ENCODE results near the gene SORT1. TPM values are rescaled to one million over a fixed set of nuclear protein-coding genes. Genes with fewer than 3 reads are reported as not detected.

Gene SORT1
- total RNA-seq, 4 donors from 2014 or later = 92.6 to 136 (median 134) TPM

DNA sequence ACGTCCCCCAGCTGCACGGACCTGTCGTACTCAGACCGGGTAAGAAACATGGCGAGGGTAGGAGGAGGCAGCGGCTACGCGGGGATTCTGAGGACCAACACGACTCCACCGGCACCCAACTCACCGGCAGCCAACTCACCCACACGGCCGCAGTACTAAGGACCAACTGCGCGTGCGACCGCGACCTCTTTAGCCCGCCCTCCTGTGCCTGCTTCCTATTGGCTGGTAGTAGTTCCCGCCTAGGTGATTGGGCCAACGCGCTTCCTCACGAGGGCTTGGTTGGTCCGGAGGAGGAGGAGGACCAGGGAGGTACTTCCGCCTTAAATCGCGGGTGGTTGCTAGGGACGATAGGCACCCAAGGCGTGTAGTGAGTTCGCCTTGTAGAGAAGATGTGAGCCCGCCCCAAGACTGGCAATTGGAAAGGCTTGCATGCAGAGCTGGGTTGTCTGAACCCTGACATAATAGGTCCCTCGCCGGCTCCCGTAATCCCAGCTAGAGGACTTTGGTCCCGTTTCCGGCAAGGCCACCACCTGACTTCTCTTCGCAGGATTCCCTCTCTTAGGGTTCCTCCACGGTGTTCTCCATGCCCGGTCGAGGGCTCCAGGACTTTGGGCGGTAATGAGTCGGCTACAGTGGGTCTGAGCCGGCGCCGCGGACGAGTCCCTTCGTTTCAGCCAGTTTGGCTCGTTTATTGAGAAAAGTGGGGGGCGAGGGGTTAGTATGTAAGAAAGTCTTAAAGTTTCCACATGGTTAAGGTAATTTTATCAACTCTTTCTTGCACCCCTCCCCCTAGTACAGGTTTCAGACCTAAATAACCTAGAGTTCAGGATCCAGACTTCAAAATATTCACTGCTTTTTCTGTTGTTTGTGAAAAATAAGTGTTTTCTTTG lies 28.8 kb upstream of the SORT1 start, which contains the start of gene PSMA5:
PSMA5 (minus strand) TSS at position 168 of the 890 bp plus-strand sequence; CDS start at position 50, 118 bp downstream.
- WGBS = 0% methylated on average over 25 of the region's 50 CpGs
- Histone ChIP-seq H3K27ac (replicated peaks in 1 of 4) (peak within 1 kb of the TSS; percentile 84 to 94 (median 90)), H3K9me3 (no peaks in the 10 kb centered on the region), H3K36me3 (peaks cover 1 to 5% (median 2%) of the 10 kb centered on the region in 4 donors), H3K4me1 (peaks cover 31 to 51% (median 47%) of the 10 kb centered on the region in 4 donors), H3K27me3 (no peaks in the 10 kb centered on the region), H3K4me3 (peak within 1 kb of the TSS; percentile 80 to 95 (median 90))
- peak; percentile 71 for TF ChIP-seq POLR2A (IDR thresholded peaks at IDR 0.05; ENCODE audit: low read depth)
- TF ChIP-seq EP300 (IDR thresholded peaks at IDR 0.05) = no peak
- peak; percentile 85 to 89 for TF ChIP-seq POLR2AphosphoS5 (IDR thresholded peaks at IDR 0.05)
- TF ChIP-seq, protein P1, sequence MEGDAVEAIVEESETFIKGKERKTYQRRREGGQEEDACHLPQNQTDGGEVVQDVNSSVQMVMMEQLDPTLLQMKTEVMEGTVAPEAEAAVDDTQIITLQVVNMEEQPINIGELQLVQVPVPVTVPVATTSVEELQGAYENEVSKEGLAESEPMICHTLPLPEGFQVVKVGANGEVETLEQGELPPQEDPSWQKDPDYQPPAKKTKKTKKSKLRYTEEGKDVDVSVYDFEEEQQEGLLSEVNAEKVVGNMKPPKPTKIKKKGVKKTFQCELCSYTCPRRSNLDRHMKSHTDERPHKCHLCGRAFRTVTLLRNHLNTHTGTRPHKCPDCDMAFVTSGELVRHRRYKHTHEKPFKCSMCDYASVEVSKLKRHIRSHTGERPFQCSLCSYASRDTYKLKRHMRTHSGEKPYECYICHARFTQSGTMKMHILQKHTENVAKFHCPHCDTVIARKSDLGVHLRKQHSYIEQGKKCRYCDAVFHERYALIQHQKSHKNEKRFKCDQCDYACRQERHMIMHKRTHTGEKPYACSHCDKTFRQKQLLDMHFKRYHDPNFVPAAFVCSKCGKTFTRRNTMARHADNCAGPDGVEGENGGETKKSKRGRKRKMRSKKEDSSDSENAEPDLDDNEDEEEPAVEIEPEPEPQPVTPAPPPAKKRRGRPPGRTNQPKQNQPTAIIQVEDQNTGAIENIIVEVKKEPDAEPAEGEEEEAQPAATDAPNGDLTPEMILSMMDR (IDR thresholded peaks at IDR 0.05) = peak in 1 of 3 experiments; percentile 27
- peak; percentile 99 for DNase-seq (ENCODE audit: extremely low spot score)
- intact Hi-C loops (cut with DNase I) = loop anchor here (5.0 kb wide), 3 partner anchors 41 to 106 kb away; partner anchors contain the start of genes ATXN7L2 and SYPL2

DNA sequence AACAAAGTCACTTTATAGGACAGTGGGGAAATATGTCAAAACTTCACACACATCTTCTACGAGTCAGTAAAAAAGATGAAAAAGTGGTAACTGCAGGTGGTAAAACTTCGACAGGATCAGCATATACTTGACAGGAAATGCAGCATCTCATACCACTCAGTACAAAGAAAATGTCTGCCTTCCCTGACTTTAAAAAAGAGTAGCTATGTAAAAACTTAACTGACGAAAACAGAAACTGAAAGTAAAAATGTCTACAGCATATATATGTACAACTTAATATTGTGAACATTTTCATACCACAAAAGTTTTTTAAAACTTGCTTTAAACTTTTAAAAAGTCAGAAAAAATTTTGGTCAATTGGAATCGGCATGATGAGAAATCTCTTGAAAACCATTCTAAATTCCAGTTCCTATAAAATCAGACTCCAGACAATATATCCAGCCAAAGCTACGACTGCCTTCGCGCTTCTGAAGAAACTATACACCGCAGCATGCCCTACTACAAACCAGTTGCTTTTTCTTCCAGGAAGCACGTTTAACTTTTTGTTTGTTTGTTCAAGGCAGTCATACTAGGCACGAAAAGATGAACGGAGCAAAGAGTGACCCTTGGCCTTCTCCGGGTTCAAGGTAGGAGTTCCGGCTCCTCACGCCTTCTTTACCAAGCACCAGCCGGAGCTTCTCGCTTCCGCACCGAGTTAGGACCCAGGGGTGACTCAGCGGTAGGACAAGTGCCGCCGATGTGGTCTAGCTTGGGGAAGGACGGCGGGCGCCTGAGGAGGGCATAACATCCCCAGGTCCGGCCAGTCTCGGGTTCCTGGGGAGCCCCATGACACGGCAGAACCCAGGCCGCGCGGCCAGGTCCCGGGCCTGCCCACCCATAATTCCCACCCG lies 27.9 kb upstream of the SORT1 start:
- 2% methylated on average over 20 of the region's 32 CpGs for WGBS
- peaks cover 31 to 50% (median 46%) of the 10 kb centered on the region in 4 donors for H3K4me1 ChIP-seq
- TF ChIP-seq POLR2A (IDR thresholded peaks at IDR 0.05; ENCODE audit: low read depth) (no peak), POLR2AphosphoS5 (IDR thresholded peaks at IDR 0.05) (no peak), EP300 (IDR thresholded peaks at IDR 0.05) (no peak)
- TF ChIP-seq, protein P1 (IDR thresholded peaks at IDR 0.05) = no peak
- H3K9me3 ChIP-seq = no peaks in the 10 kb centered on the region
- peaks cover 10 to 14% (median 11%) of the 10 kb centered on the region in 4 donors for H3K36me3 ChIP-seq
- no peaks in the 10 kb centered on the region for H3K27me3 ChIP-seq
- peak overlapping the region; percentile 80 to 95 (median 90) for H3K4me3 ChIP-seq
- intact Hi-C loops (cut with DNase I) = loop anchor here (5.0 kb wide), 3 partner anchors 42 to 107 kb away; partner anchors contain the start of genes ATXN7L2 and SYPL2
- DNase-seq (ENCODE audit: extremely low spot score) = peak; percentile 93
- H3K27ac ChIP-seq (replicated peaks in 1 of 4) = peak overlapping the region; percentile 84 to 94 (median 90)

DNA sequence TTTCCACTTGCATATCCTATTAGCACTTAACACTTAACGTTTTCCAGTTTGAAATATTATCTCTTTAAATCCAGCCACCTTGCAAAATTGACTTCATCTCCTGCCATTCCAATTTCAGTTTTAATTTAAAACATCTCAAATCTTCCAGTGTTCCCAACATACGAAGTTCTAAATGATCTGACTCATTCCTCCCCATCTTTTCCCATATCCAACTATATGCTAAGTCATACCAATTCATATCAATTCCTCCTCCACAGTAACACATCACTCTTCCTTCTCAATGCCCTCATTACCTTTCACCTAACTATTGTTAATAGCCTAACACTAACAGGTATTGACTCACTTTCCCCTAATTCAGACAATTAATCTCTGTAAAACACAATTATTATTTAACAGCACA lies 25.8 kb upstream of the SORT1 start:
- Histone ChIP-seq H3K27ac (replicated peaks in 1 of 4) (no peak overlapping the region), H3K27me3 (no peaks in the 10 kb centered on the region), H3K4me1 (peaks cover 31 to 45% (median 40%) of the 10 kb centered on the region in 4 donors), H3K4me3 (no peak overlapping the region), H3K9me3 (no peaks in the 10 kb centered on the region), H3K36me3 (peaks cover 28 to 35% (median 31%) of the 10 kb centered on the region in 4 donors)
- intact Hi-C loops (cut with DNase I) = no loop called here
- TF ChIP-seq POLR2AphosphoS5 (IDR thresholded peaks at IDR 0.05) (no peak), EP300 (IDR thresholded peaks at IDR 0.05) (no peak), POLR2A (IDR thresholded peaks at IDR 0.05; ENCODE audit: low read depth) (no peak)
- TF ChIP-seq, protein P1 (IDR thresholded peaks at IDR 0.05) = no peak
- no peak for DNase-seq (ENCODE audit: extremely low spot score)
- WGBS = 71% methylated on average over 2 of the region's 2 CpGs

DNA sequence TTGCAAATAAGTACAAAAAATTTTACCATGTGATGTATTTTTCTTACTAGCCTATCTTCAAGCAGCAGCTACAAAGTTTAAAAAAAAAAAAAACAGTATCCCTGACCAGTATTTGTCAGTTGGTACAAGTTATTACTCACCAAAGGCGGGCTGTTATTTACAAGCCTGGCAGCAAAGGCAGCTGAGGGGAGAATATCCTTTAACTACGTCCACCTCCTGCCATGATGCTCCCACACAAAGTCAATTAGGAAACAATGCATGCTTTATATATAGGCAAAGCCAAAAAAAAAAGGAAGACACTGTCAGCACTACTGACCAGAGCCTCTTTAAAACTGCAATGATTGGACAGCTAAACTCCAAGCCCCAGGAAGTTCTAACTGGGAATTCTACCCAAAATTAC lies 14.8 kb upstream of the SORT1 start:
- intact Hi-C loops (cut with DNase I) = no loop called here
- no peak overlapping the region for H3K4me3 ChIP-seq
- TF ChIP-seq POLR2A (IDR thresholded peaks at IDR 0.05; ENCODE audit: low read depth) (no peak), EP300 (IDR thresholded peaks at IDR 0.05) (no peak), POLR2AphosphoS5 (IDR thresholded peaks at IDR 0.05) (no peak)
- TF ChIP-seq, protein P1 (IDR thresholded peaks at IDR 0.05) = no peak
- H3K36me3 ChIP-seq = peaks cover 50 to 96% (median 86%) of the 10 kb centered on the region in 4 donors
- no peaks in the 10 kb centered on the region for H3K9me3 ChIP-seq
- 66% methylated on average over 2 of the region's 2 CpGs for WGBS
- H3K4me1 ChIP-seq = peaks cover 0 to 11% (median 9%) of the 10 kb centered on the region in 4 donors
- no peaks in the 10 kb centered on the region for H3K27me3 ChIP-seq
- H3K27ac ChIP-seq (replicated peaks in 1 of 4) = no peak overlapping the region
- no peak for DNase-seq (ENCODE audit: extremely low spot score)
